Fibroblast of mammary gland (primary cell): ENCODE data around the gene CFTR.
A peak's percentile ranks its signal among the peaks of the same experiment; 100 is the strongest.

Experiments
- DNase-seq: peaks from one replicate; pipeline ENCODE4 v3.0.0-alpha.2; 2010; ENCODE audit warnings: low read depth
- H3K4me3 ChIP-seq: 2 replicates; pipeline ENCODE4 v1.5.1; 2011; ENCODE audit warnings: low read depth, mild to moderate bottlenecking, low read length, moderate library complexity; ENCODE audit not compliant: control insufficient read depth
- CTCF ChIP-seq: conservative IDR thresholded peaks from 2 replicates; pipeline ENCODE4 v1.5.1; 2011; ENCODE audit warnings: low read depth, low read length, inconsistent platforms; ENCODE audit not compliant: control insufficient read depth, insufficient read depth

Gene CFTR

GRCh38 chr7:117711556-117711955, 231.7 kb downstream of the CFTR start:
- H3K4me3 ChIP-seq: no peak overlapping the region
- no peak for TF ChIP-seq CTCF
- no peak for DNase-seq

- H3K4me3 ChIP-seq: no peak overlapping the region
- DNase-seq: peak; percentile 63
These were observed 236.1 kb downstream of the CFTR start for GRCh38 chr7:117715784-117716445.

GRCh38 chr7:117716707-117717299, 237.0 kb downstream of the CFTR start:
- no peak for TF ChIP-seq CTCF
- no peak for DNase-seq
- H3K4me3 ChIP-seq: no peak overlapping the region

More at GRCh38 chr7:117715784-117716445, 236.1 kb downstream of the CFTR start:
- peak; percentile 57 for TF ChIP-seq CTCF

DNA sequence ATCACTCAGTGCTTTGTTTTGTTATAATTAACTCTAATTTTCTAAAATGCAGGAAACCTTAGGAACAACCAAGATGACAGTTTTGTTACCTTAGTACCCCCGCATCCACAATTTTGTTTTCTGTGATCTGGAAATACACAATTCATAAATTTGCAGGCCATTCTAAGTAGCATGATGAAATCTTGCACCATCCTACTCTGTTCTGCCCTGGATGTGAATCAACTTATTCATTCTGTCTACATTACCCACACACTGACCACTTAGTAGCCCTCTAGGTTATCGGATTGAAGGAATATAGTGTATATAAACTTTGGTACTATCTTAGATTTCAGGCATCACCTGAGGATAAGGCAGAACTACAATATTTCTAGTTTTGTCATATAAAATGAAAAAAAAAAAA, 237.5 kb downstream of the CFTR start:
- TF ChIP-seq CTCF: no peak
- no peak for DNase-seq
- H3K4me3 ChIP-seq: no peak overlapping the region
